Spleen (tissue), 11 donors: ENCODE data around the gene EMX1. TPM values are rescaled to one million over a fixed set of nuclear protein-coding genes. Genes with fewer than 3 reads are reported as not detected.

ENCODE experiments used
- DNase-seq: peaks from one replicate; pipeline ENCODE4 v3.0.0-alpha.2; 2020
- H3K27ac ChIP-seq, 8 donors: fragments of 200-600 bp; sonication (generic) in 7 of 8; 1 replicate in 4 of 8; 2 replicates in 4 of 8; pipeline versions ENCODE4 v1.5.0 to v1.8.0; 2016 to 2021; ENCODE audit warnings: inconsistent platforms in 4 of 8, mild to moderate bottlenecking in 4 of 8, moderate library complexity in 1 of 8
- H3K27me3 ChIP-seq, 7 donors: fragments of 200-600 bp; sonication (generic) in 6 of 7; replicated peaks in 1 of 7; 1 replicate in 4 of 7; 2 replicates in 3 of 7; pipeline versions ENCODE4 v1.5.0 to v1.8.0; 2016 to 2021; ENCODE audit warnings: inconsistent platforms in 3 of 7, mild to moderate bottlenecking in 1 of 7
- H3K36me3 ChIP-seq, 6 donors: fragments of 200-600 bp; sonication (generic) in 5 of 6; 1 replicate in 4 of 6; 2 replicates in 2 of 6; pipeline versions ENCODE4 v1.5.0 to v1.8.0; 2016 to 2021; ENCODE audit warnings: inconsistent platforms in 2 of 6
- H3K4me1 ChIP-seq, 6 donors: fragments of 200-600 bp; sonication (generic) in 5 of 6; 1 replicate in 3 of 6; 2 replicates in 3 of 6; pipeline versions ENCODE4 v1.5.0 to v1.8.0; 2016 to 2021; ENCODE audit warnings: inconsistent platforms in 3 of 6
- H3K4me3 ChIP-seq, 8 donors: fragments of 200-600 bp; sonication (generic) in 7 of 8; 1 replicate in 4 of 8; 2 replicates in 4 of 8; pipeline versions ENCODE4 v1.5.0 to v1.8.0; 2016 to 2021; ENCODE audit warnings: inconsistent platforms in 4 of 8, mild to moderate bottlenecking in 4 of 8, moderate library complexity in 2 of 8
- H3K9me3 ChIP-seq, 8 donors: fragments of 200-600 bp; sonication (generic) in 7 of 8; 1 replicate in 4 of 8; 2 replicates in 4 of 8; pipeline versions ENCODE4 v1.5.0 to v1.8.0; 2016 to 2021; ENCODE audit warnings: inconsistent platforms in 4 of 8
- CTCF ChIP-seq, 11 experiments: fragments of 200-600 bp in 7 of 11; fragments of 450-650 bp in 4 of 11; sonication (generic) in 4 of 11; IDR thresholded peaks in 8 of 11; conservative IDR thresholded peaks in 3 of 11; 1 replicate in 7 of 11; 2 replicates in 4 of 11; pipeline versions ENCODE4 v1.4.0 to v1.8.0; 2016 to 2021; ENCODE audit warnings: antibody characterized with exemption in 11 of 11, inconsistent platforms in 4 of 11, mild to moderate bottlenecking in 1 of 11
- POLR2A ChIP-seq, 3 donors: fragments of 450-650 bp; IDR thresholded peaks; one replicate each; pipeline ENCODE4 v1.5.1; 2017; ENCODE audit warnings: antibody characterized with exemption in 3 of 3, mild to moderate bottlenecking in 1 of 3
- POLR2AphosphoS5 ChIP-seq, 3 donors: sonication (generic); formaldehyde crosslinking; IDR thresholded peaks; one replicate each; pipeline ENCODE4 v1.5.1; 2017; ENCODE audit warnings: antibody characterized with exemption in 3 of 3
- WGBS, 5 donors: extraction: QIAGEN DNeasy Blood & Tissue Kit in 3 of 5; methylation state at CpG; one replicate each; pipeline versions ENCODE4 v1.1.5 to v1.1.7; 2013 to 2018; 5-methylcytosine and 5-hydroxymethylcytosine counted together
- intact Hi-C: fragments of 100-400 bp; cut with DNase I; formaldehyde crosslinking; loops from one replicate; pipeline ENCODE4 v1.15.0; 2023; ENCODE audit warnings: low total_unique reads
- polyA plus RNA-seq, 3 donors: library from polyadenylated mRNA; stranded (reverse); fragments of 200-250 nt; gene quantifications; one replicate each; pipeline ENCODE4 v1.2.1, GENCODE V29; 2013
- total RNA-seq, 7 donors: library from RNA; depleted of rRNA in 3 of 7; stranded (reverse); fragments of >200 nt in 3 of 7; fragmentation: NEBNext Ultra II Directional in 4 of 7; extraction: Animal tissue kit (Norgen Biotek cat#: 25700) in 4 of 7; gene quantifications; one replicate each; pipeline versions ENCODE4 v1.1.0 to v1.2.1, GENCODE V29; 2016 to 2021
- donor health status: healthy with polysubstance abuse.
- donor health status: DM: no; HTN: no; CAD: no; lungs with moderate emphysema.
- donor health status: DM: no; HTN: no; CAD: no.
- donor health status: Bipolar disorder and iron deficiency.
- donor health status: healthy.
- donor health status: DM: no; HTN: no; CAD: no.
- donor health status: DM: yes; HTN: yes; CAD: no.

EMX1 gene
- total and polyA plus RNA-seq, 10 donors: not detected

DNA sequence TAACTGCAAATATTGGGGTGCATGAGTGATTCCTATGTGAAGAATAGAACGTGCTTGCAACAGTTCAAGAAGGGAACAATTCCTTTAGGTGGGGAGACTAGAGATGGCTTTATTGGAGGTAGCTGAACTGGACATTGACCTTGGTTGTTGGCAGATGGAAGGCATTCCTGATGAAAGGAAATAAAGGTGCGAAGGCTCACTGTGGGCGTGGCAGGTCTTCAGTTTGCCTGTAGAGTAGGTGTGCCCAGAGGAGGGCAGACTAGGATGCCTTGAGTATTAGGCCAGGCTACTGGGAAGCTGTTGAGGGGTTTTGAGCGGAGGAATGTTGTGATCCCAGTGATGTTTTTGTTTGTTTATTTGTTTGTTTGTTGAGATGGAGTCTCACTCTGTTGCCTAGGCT lies 27.3 kb upstream of the EMX1 start:
- TF ChIP-seq CTCF (IDR thresholded peaks at IDR 0.05 in 8 of 11, conservative IDR thresholded peaks at IDR 0.05 in 3 of 11): no peak
- H3K4me1 ChIP-seq: peaks cover 5 to 45% (median 24%) of the 10 kb centered on the region in 6 donors
- no peaks in the 10 kb centered on the region for H3K9me3 ChIP-seq
- WGBS, 5 donors: 84 to 90% (median 86%) methylated on average over 4 of the region's 4 CpGs
- peaks cover 0 to 12% (median 0%) of the 10 kb centered on the region in 6 donors for H3K36me3 ChIP-seq
- no peak overlapping the region for H3K27ac ChIP-seq
- peaks cover 0 to 83% (median 17%) of the 10 kb centered on the region in 7 donors for H3K27me3 ChIP-seq
- intact Hi-C loops: loop anchor here (5.0 kb wide), 1 partner anchor 272 kb away; no protein-coding TSS in a partner anchor
- no peak for DNase-seq
- H3K4me3 ChIP-seq: no peak overlapping the region

DNA sequence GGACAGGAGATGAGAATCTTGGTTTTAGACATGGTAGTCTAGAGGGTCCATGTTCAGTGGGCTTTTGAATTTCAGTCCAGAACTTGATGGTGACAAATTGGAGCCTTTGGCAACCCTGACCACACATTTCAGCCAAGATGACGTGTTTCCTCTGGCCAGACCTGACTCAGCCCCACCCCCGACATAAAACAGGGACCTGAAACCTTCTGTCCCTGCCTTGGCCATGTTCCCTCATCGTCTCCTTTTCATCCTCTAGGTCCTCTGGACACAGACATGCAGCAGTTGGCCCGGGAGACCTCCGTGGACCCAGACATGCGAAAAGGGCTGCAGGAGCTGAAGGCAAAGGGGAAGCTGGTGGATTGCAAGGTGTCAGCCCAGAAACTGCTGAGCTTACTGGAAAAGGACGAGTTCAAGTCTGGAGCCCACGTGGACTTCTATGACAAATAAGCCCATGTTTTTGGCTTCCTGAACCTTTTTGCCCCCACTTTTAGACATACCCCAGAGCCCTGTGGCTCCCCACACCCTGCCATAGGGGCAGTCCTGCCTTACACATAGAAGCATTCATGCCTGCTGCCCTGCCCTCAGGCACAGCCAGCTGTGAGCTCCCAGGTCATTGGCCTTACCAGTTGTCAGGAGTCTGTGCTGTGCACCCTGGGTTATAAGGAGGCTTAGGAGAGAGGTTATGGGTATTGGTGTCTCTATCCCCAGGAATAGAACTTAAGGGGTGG lies 26.1 kb upstream of the EMX1 start:
- H3K27ac ChIP-seq: no peak overlapping the region
- peaks cover 0 to 84% (median 28%) of the 10 kb centered on the region in 7 donors for H3K27me3 ChIP-seq
- 67 to 82% (median 68%) methylated on average over 8 of the region's 8 CpGs for WGBS, 5 donors
- peaks cover 0 to 12% (median 0%) of the 10 kb centered on the region in 6 donors for H3K36me3 ChIP-seq
- intact Hi-C loops: loop anchor here (5.0 kb wide), 1 partner anchor 271 kb away; no protein-coding TSS in a partner anchor
- peaks cover 5 to 56% (median 24%) of the 10 kb centered on the region in 6 donors for H3K4me1 ChIP-seq
- no peaks in the 10 kb centered on the region for H3K9me3 ChIP-seq
- no peak overlapping the region for H3K4me3 ChIP-seq
- no peak for DNase-seq
- TF ChIP-seq CTCF (IDR thresholded peaks at IDR 0.05 in 8 of 11, conservative IDR thresholded peaks at IDR 0.05 in 3 of 11): no peak
- TF ChIP-seq POLR2A (IDR thresholded peaks at IDR 0.05): no peak
- TF ChIP-seq POLR2AphosphoS5 (IDR thresholded peaks at IDR 0.05): no peak

DNA sequence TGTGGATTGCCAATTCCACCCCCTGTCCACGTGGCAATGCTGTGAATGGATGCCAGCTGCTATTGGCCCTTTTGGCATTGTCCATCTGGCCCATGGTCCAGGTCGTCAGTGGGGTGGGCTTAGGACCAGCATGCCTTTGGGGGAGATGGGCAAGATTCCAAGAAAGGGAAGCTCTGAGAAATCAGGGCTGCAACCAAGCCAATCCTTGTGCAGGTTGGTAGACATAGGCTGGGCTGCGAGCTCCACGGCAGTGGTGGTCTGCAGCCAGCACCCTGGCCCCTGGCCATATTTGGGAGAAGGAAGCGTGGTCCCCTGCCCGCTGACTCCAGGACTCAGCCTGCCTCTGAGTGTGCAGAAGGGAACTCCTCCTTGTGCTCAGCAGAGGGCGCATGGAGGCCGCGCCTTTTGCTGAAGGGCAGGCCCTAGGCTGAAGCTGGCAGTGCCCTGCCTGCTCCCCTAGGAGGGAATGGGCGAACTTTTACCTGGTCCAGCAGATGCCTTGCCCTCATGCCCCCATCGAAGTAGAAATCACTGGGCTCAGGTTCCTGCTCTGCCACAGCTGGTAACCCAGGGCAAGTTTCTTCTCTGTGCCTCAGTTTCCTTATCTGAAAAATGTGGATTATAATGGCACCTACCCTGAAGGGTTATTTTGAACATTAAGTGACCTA lies 24.7 kb upstream of the EMX1 start:
- Histone ChIP-seq H3K4me1 (peaks cover 5 to 43% (median 14%) of the 10 kb centered on the region in 6 donors), H3K27me3 (peaks cover 0 to 84% (median 20%) of the 10 kb centered on the region in 7 donors), H3K4me3 (no peak overlapping the region), H3K9me3 (no peaks in the 10 kb centered on the region), H3K36me3 (peaks cover 0 to 12% (median 0%) of the 10 kb centered on the region in 6 donors), H3K27ac (no peak overlapping the region)
- no peak for TF ChIP-seq POLR2A (IDR thresholded peaks at IDR 0.05)
- peak in 1 of 3 donors; percentile 36 for TF ChIP-seq POLR2AphosphoS5 (IDR thresholded peaks at IDR 0.05)
- peak; percentile 37 to 83 (median 69) for TF ChIP-seq CTCF (IDR thresholded peaks at IDR 0.05 in 8 of 11, conservative IDR thresholded peaks at IDR 0.05 in 3 of 11)
- WGBS, 5 donors: 6 to 13% (median 9%) methylated on average over 4 to 11 of the region's 11 CpGs
- intact Hi-C loops: loop anchor here (5.0 kb wide), 1 partner anchor 270 kb away; no protein-coding TSS in a partner anchor
- DNase-seq: peak; percentile 88
